K562 (cell line): ENCODE data around the gene ZNF410. TPM values are rescaled to one million over a fixed set of nuclear protein-coding genes. Genes with fewer than 3 reads are reported as not detected.

Experiments used
- ETV5 ChIP-seq: sonication (generic); formaldehyde crosslinking; IDR thresholded peaks from 2 replicates; pipeline ENCODE4 v1.4.0; 2020; ENCODE audit warnings: low read depth, mild to moderate bottlenecking, missing genetic modification reagents
- GABPB1 ChIP-seq: sonication (generic); formaldehyde crosslinking; IDR thresholded peaks from 2 replicates; pipeline ENCODE4 v1.8.0; 2022; ENCODE audit warnings: mild to moderate bottlenecking, missing genetic modification reagents
- JUND ChIP-seq, 2 experiments: IDR thresholded peaks; 2 replicates in 1 of 2; 3 replicates in 1 of 2; pipeline ENCODE4 v1.6.1; 2011; ENCODE audit warnings: borderline replicate concordance in 2 of 2, low read depth in 2 of 2, low read length in 2 of 2, improper control_type of control experiment in 1 of 2, missing biosample characterization in 1 of 2, missing genetic modification characterization in 1 of 2, missing genetic modification reagents in 1 of 2
- SP2 ChIP-seq: IDR thresholded peaks from 2 replicates; pipeline ENCODE4 v1.6.1; 2011; ENCODE audit warnings: mild to moderate bottlenecking, low read depth, low read length, moderate library complexity; ENCODE audit not compliant: poor library complexity, severe bottlenecking; ENCODE audit errors: extremely low read depth
- THRAP3 ChIP-seq: fragments of 450-650 bp; IDR thresholded peaks from 2 replicates; pipeline ENCODE4 v1.6.1; 2016; ENCODE audit warnings: mild to moderate bottlenecking, inconsistent platforms, borderline replicate concordance
- ZFP30 ChIP-seq: fragments of 250-450 bp; sonication (Bioruptor Pico); IDR thresholded peaks from 2 replicates; pipeline ENCODE4 v1.8.0; 2022; ENCODE audit warnings: moderate library complexity, mild to moderate bottlenecking, inconsistent platforms, borderline replicate concordance
- ZNF431 ChIP-seq: sonication (generic); formaldehyde crosslinking; IDR thresholded peaks from 2 replicates; pipeline ENCODE4 v1.8.0; 2022; ENCODE audit warnings: mild to moderate bottlenecking, missing genetic modification reagents
- polyA plus RNA-seq, 8 experiments: library from polyadenylated mRNA; depleted of rRNA in 4 of 8; stranded (reverse) in 5 of 8; unstranded in 3 of 8; fragments of >200 nt; fragmentation: Nextera tagmentation in 2 of 8; fragmentation: Illumina TruSeq in 1 of 8; extraction: Ambion mirVana in 2 of 8; extraction: Trizol in 1 of 8; gene quantifications; 2 replicates each; pipeline versions ENCODE4 v1.2.1 to v1.2.3, GENCODE V29; 2011 to 2014; ENCODE audit warnings: inconsistent platforms in 1 of 8, missing spikeins in 1 of 8
- total RNA-seq, 7 experiments: library from RNA; depleted of rRNA in 6 of 7; stranded (reverse); fragments of >200 nt in 6 of 7; fragmentation: Illumina TruSeq in 2 of 7; extraction: Trizol in 2 of 7; gene quantifications; 2 replicates each; pipeline versions ENCODE4 v1.2.1 to v1.2.3, GENCODE V29; 2011 to 2021; ENCODE audit warnings: low replicate concordance in 1 of 7
- TF ChIP-seq, protein P1 (sequence below): fragments of 200-600 bp; sonication (generic); IDR thresholded peaks from one replicate; pipeline ENCODE4 v1.6.1; 2012; ENCODE audit warnings: mild to moderate bottlenecking, low read depth, low read length, inconsistent platforms
- TF ChIP-seq, protein P2 (sequence below): fragments of 450-650 bp; IDR thresholded peaks from 2 replicates; pipeline ENCODE4 v1.6.1; 2016; ENCODE audit warnings: borderline replicate concordance

ZNF410 gene
- total and polyA plus RNA-seq, 9 of the 15 experiments (the other 6 are each of a cell fraction or from before 2014, with no cell fraction given), result 20.5 to 64.8 (median 38.7) TPM

DNA sequence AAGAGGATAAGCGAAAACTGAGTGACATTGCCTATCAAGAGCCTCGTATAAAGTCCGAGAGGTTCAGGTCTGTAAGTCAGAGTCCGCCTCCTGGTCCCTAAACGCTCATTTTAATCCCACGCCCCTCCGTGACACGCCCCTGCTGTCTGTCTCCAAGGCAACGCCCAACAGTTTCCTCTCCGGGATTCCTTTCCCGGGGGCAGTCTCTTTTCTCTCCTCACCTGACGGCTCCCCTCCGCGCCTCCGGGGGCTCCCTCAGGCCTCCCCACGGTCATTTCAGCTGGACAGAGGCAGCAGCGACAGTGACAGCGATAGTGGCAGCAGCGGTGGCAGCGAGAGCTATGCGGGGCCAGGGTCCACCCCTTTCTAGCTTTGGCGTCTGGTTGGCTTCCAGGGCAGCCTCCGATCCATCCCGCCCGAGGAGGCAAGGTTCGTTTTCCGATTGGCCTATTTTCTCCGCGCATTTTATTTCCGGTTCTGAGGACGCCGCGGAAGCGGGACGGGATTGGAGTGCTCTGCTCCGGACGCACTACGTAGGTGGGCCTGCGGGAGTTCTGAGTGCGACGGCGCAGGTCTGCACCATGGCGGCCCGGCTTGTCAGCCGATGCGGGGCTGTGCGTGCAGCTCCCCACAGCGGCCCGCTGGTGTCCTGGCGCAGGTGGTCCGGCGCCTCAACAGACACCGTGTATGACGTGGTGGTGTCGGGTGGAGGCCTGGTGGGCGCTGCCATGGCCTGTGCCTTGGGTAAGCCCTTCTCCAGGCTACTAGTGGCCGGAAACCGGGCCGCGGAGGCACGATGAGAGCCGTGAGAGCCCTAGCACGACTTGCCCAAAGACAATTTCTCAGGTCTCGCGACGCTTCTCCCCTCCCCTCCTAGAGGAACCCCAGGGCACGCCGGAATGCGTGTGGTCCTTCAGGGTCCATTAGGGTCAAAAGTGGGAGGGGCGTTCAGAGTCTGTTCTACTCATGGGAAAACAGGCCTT is 63.4 kb downstream of the ZNF410 start, which contains the start of the genes COQ6 and FAM161B (continued):
- TF ChIP-seq, protein P1, sequence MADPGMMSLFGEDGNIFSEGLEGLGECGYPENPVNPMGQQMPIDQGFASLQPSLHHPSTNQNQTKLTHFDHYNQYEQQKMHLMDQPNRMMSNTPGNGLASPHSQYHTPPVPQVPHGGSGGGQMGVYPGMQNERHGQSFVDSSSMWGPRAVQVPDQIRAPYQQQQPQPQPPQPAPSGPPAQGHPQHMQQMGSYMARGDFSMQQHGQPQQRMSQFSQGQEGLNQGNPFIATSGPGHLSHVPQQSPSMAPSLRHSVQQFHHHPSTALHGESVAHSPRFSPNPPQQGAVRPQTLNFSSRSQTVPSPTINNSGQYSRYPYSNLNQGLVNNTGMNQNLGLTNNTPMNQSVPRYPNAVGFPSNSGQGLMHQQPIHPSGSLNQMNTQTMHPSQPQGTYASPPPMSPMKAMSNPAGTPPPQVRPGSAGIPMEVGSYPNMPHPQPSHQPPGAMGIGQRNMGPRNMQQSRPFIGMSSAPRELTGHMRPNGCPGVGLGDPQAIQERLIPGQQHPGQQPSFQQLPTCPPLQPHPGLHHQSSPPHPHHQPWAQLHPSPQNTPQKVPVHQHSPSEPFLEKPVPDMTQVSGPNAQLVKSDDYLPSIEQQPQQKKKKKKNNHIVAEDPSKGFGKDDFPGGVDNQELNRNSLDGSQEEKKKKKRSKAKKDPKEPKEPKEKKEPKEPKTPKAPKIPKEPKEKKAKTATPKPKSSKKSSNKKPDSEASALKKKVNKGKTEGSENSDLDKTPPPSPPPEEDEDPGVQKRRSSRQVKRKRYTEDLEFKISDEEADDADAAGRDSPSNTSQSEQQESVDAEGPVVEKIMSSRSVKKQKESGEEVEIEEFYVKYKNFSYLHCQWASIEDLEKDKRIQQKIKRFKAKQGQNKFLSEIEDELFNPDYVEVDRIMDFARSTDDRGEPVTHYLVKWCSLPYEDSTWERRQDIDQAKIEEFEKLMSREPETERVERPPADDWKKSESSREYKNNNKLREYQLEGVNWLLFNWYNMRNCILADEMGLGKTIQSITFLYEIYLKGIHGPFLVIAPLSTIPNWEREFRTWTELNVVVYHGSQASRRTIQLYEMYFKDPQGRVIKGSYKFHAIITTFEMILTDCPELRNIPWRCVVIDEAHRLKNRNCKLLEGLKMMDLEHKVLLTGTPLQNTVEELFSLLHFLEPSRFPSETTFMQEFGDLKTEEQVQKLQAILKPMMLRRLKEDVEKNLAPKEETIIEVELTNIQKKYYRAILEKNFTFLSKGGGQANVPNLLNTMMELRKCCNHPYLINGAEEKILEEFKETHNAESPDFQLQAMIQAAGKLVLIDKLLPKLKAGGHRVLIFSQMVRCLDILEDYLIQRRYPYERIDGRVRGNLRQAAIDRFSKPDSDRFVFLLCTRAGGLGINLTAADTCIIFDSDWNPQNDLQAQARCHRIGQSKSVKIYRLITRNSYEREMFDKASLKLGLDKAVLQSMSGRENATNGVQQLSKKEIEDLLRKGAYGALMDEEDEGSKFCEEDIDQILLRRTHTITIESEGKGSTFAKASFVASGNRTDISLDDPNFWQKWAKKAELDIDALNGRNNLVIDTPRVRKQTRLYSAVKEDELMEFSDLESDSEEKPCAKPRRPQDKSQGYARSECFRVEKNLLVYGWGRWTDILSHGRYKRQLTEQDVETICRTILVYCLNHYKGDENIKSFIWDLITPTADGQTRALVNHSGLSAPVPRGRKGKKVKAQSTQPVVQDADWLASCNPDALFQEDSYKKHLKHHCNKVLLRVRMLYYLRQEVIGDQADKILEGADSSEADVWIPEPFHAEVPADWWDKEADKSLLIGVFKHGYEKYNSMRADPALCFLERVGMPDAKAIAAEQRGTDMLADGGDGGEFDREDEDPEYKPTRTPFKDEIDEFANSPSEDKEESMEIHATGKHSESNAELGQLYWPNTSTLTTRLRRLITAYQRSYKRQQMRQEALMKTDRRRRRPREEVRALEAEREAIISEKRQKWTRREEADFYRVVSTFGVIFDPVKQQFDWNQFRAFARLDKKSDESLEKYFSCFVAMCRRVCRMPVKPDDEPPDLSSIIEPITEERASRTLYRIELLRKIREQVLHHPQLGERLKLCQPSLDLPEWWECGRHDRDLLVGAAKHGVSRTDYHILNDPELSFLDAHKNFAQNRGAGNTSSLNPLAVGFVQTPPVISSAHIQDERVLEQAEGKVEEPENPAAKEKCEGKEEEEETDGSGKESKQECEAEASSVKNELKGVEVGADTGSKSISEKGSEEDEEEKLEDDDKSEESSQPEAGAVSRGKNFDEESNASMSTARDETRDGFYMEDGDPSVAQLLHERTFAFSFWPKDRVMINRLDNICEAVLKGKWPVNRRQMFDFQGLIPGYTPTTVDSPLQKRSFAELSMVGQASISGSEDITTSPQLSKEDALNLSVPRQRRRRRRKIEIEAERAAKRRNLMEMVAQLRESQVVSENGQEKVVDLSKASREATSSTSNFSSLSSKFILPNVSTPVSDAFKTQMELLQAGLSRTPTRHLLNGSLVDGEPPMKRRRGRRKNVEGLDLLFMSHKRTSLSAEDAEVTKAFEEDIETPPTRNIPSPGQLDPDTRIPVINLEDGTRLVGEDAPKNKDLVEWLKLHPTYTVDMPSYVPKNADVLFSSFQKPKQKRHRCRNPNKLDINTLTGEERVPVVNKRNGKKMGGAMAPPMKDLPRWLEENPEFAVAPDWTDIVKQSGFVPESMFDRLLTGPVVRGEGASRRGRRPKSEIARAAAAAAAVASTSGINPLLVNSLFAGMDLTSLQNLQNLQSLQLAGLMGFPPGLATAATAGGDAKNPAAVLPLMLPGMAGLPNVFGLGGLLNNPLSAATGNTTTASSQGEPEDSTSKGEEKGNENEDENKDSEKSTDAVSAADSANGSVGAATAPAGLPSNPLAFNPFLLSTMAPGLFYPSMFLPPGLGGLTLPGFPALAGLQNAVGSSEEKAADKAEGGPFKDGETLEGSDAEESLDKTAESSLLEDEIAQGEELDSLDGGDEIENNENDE, result no peak
- TF ChIP-seq THRAP3 (no peak), SP2 (no peak), ZNF431 (CRISPR knock-in tag) (no peak), ZFP30 (CRISPR knock-in tag) (no peak), ETV5 (CRISPR knock-in tag) (peak; percentile 68; the same call in 1 of the 2 replicates), JUND (IDR thresholded peaks at IDR 0.05; ENCODE audit: borderline replicate concordance, low read depth, low read length) (no peak), JUND (tag; IDR thresholded peaks at IDR 0.05; ENCODE audit: borderline replicate concordance, low read depth, low read length) (no peak), GABPB1 (CRISPR knock-in tag) (peak; percentile 89)
- TF ChIP-seq, protein P2, sequence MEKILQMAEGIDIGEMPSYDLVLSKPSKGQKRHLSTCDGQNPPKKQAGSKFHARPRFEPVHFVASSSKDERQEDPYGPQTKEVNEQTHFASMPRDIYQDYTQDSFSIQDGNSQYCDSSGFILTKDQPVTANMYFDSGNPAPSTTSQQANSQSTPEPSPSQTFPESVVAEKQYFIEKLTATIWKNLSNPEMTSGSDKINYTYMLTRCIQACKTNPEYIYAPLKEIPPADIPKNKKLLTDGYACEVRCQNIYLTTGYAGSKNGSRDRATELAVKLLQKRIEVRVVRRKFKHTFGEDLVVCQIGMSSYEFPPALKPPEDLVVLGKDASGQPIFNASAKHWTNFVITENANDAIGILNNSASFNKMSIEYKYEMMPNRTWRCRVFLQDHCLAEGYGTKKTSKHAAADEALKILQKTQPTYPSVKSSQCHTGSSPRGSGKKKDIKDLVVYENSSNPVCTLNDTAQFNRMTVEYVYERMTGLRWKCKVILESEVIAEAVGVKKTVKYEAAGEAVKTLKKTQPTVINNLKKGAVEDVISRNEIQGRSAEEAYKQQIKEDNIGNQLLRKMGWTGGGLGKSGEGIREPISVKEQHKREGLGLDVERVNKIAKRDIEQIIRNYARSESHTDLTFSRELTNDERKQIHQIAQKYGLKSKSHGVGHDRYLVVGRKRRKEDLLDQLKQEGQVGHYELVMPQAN, result 0 out of 2 replicates have a peak, but pooled peaks have one; percentile 48
